Tongue (tissue), 2 donors: ENCODE data around the gene KRT72. TPM values are rescaled to one million over a fixed set of nuclear protein-coding genes. Genes with fewer than 3 reads are reported as not detected.

Experiments
- DNase-seq: peaks from one replicate; pipeline ENCODE4 v3.0.0-alpha.2; 2015
- total RNA-seq: library from RNA; depleted of rRNA; stranded (reverse); fragments of >200 nt; gene quantifications from one replicate; pipeline ENCODE4 v1.2.3, GENCODE V29; 2014

Gene KRT72
- total RNA-seq, 1 donor from 2014 or later, result 0.21 TPM

GRCh38 chr12:52630008-52630500, 28.8 kb upstream of the KRT72 start:
- no peak for DNase-seq

- no peak for DNase-seq
Measured at GRCh38 chr12:52629281-52630007, 28.2 kb upstream of the KRT72 start.

GRCh38 chr12:52628841-52629240, 27.6 kb upstream of the KRT72 start:
- no peak for DNase-seq

- no peak for DNase-seq
Measured at GRCh38 chr12:52628111-52628507, 26.8 kb upstream of the KRT72 start.

- DNase-seq, result no peak
Measured at GRCh38 chr12:52627395-52628110, 26.3 kb upstream of the KRT72 start.

- DNase-seq, result no peak
Measured at GRCh38 chr12:52622349-52622748, 21.1 kb upstream of the KRT72 start.

GRCh38 chr12:52618866-52619265, 17.6 kb upstream of the KRT72 start:
- no peak for DNase-seq

- no peak for DNase-seq
Measured at GRCh38 chr12:52618216-52618615, 17.0 kb upstream of the KRT72 start, which contains the start of gene KRT73. Gene KRT73 (minus strand): TSS chr12:52618559. CDS start chr12:52618524, 35 bp downstream.

GRCh38 chr12:52617403-52617785, 16.1 kb upstream of the KRT72 start:
- DNase-seq, result no peak

GRCh38 chr12:52616680-52617402, 15.6 kb upstream of the KRT72 start:
- DNase-seq, result no peak

GRCh38 chr12:52615912-52616311, 14.6 kb upstream of the KRT72 start:
- DNase-seq, result no peak

GRCh38 chr12:52615208-52615868, 14.1 kb upstream of the KRT72 start:
- DNase-seq, result no peak

- no peak for DNase-seq
Measured at GRCh38 chr12:52614381-52615207, 13.3 kb upstream of the KRT72 start.

- DNase-seq, result no peak
Measured at GRCh38 chr12:52613384-52614030, 12.2 kb upstream of the KRT72 start.

- DNase-seq, result no peak
Measured at GRCh38 chr12:52612431-52613383, 11.4 kb upstream of the KRT72 start.

GRCh38 chr12:52611080-52611468, 9.8 kb upstream of the KRT72 start:
- DNase-seq, result no peak

GRCh38 chr12:52608826-52609630, 7.8 kb upstream of the KRT72 start:
- no peak for DNase-seq

- no peak for DNase-seq
Measured at GRCh38 chr12:52608161-52608560, 6.9 kb upstream of the KRT72 start.

- no peak for DNase-seq
Measured at GRCh38 chr12:52607314-52607713, 6.1 kb upstream of the KRT72 start.
